ENCODE data around the gene FAM217A. TPM values are rescaled to one million over a fixed set of nuclear protein-coding genes. Genes with fewer than 3 reads are reported as not detected.
A peak's percentile ranks its signal among the peaks of the same experiment; 100 is the strongest.

Gene FAM217A
- total RNA-seq, 1 donor from 2014 or later: not detected

- Mint-ChIP-seq H3K36me3 (ENCODE audit: low read depth) (no peaks in the 10 kb centered on the region), H3K9me3 (ENCODE audit: low read depth) (no peaks in the 10 kb centered on the region), H3K4me3 (ENCODE audit: unreplicated experiment) (peak overlapping the region; percentile 95), H3K27ac (ENCODE audit: unreplicated experiment) (peak overlapping the region; percentile 99), H3K27me3 (ENCODE audit: low read depth) (no peaks in the 10 kb centered on the region), H3K4me1 (ENCODE audit: low read depth) (peaks cover 66% of the 10 kb centered on the region)
- no peak for DNase-seq (ENCODE audit: low spot score)
- peak; percentile 54 for TF ChIP-seq CTCF (IDR thresholded peaks at IDR 0.05)
Observed at GRCh38 chr6:4021854-4022695, 56.9 kb downstream of the FAM217A start.

GRCh38 chr6:4021133-4021853, 57.6 kb downstream of the FAM217A start:
- H3K4me1 Mint-ChIP-seq (ENCODE audit: low read depth): peaks cover 62% of the 10 kb centered on the region
- TF ChIP-seq CTCF (IDR thresholded peaks at IDR 0.05): peak; percentile 72
- peak overlapping the region; percentile 95 for H3K4me3 Mint-ChIP-seq (ENCODE audit: unreplicated experiment)
- peak overlapping the region; percentile 99 for H3K27ac Mint-ChIP-seq (ENCODE audit: unreplicated experiment)
- peak; percentile 98 for DNase-seq (ENCODE audit: low spot score)
- no peaks in the 10 kb centered on the region for H3K36me3 Mint-ChIP-seq (ENCODE audit: low read depth)
- H3K27me3 Mint-ChIP-seq (ENCODE audit: low read depth): no peaks in the 10 kb centered on the region
- H3K9me3 Mint-ChIP-seq (ENCODE audit: low read depth): no peaks in the 10 kb centered on the region

- H3K27ac Mint-ChIP-seq (ENCODE audit: unreplicated experiment): peak overlapping the region; percentile 99
- peak overlapping the region; percentile 95 for H3K4me3 Mint-ChIP-seq (ENCODE audit: unreplicated experiment)
- H3K36me3 Mint-ChIP-seq (ENCODE audit: low read depth): no peaks in the 10 kb centered on the region
- H3K9me3 Mint-ChIP-seq (ENCODE audit: low read depth): no peaks in the 10 kb centered on the region
- no peaks in the 10 kb centered on the region for H3K27me3 Mint-ChIP-seq (ENCODE audit: low read depth)
- no peak for DNase-seq (ENCODE audit: low spot score)
- TF ChIP-seq CTCF (IDR thresholded peaks at IDR 0.05): no peak
- H3K4me1 Mint-ChIP-seq (ENCODE audit: low read depth): peaks cover 67% of the 10 kb centered on the region
Observed at GRCh38 chr6:4020822-4021132, 58.2 kb downstream of the FAM217A start.

DNA sequence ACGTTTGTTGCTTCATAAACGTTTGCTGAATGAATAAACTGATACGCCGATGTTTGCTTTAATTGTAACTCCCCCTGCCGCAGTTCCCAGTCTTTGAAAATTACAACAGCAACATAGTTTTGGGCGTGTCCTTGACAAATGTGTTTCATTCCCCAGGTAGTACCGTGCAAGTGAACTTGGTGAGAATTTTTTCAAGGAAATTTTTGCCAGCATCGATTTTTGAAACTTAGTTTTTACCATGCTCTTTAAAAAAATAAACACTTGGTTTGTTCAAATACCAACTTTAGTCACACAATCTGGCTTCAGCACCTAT, 60.1 kb downstream of the FAM217A start:
- H3K4me1 Mint-ChIP-seq (ENCODE audit: low read depth): peaks cover 62% of the 10 kb centered on the region
- no peaks in the 10 kb centered on the region for H3K27me3 Mint-ChIP-seq (ENCODE audit: low read depth)
- H3K36me3 Mint-ChIP-seq (ENCODE audit: low read depth): peaks cover 2% of the 10 kb centered on the region
- peak overlapping the region; percentile 82 for H3K4me3 Mint-ChIP-seq (ENCODE audit: unreplicated experiment)
- no peaks in the 10 kb centered on the region for H3K9me3 Mint-ChIP-seq (ENCODE audit: low read depth)
- TF ChIP-seq CTCF (IDR thresholded peaks at IDR 0.05): no peak
- H3K27ac Mint-ChIP-seq (ENCODE audit: unreplicated experiment): peak overlapping the region; percentile 94
- DNase-seq (ENCODE audit: low spot score): no peak

Other genes starting within 250 kb of the FAM217A start
- 1.0 to 1.8 TPM (median 1.6 TPM) in 3 replicates for gene FAM50B, start 229.8 kb downstream of the FAM217A start, total RNA-seq
- gene ECI2, start 56.4 kb upstream of the FAM217A start, total RNA-seq: 29.0 to 33.7 TPM (median 29.2 TPM) in 3 replicates